ENCODE data around the gene PROB1. TPM values are rescaled to one million over a fixed set of nuclear protein-coding genes. Genes with fewer than 3 reads are reported as not detected.

Gene PROB1
- total RNA-seq, 4 donors from 2014 or later, result 0.25 to 0.47 (median 0.33) TPM

GRCh38 chr5:139435676-139436075 is 40.8 kb upstream of the PROB1 start:
- TF ChIP-seq CTCF (IDR thresholded peaks at IDR 0.05) (no peak), POLR2A (IDR thresholded peaks at IDR 0.05) (no peak)
- WGBS, 2 donors, result 97 to 98% methylated on average over 3 of the region's 3 CpGs
- H3K4me3 ChIP-seq (ENCODE audit: low read depth, poor library complexity, severe bottlenecking), result no peak overlapping the region
- intact Hi-C loops (cut with DNase I; ENCODE audit: low total_unique reads), result no loop called here
- peak in 1 of 2 donors; percentile 60 for DNase-seq (ENCODE audit: low spot score in 2 of 2)

GRCh38 chr5:139431706-139432105 is 36.8 kb upstream of the PROB1 start:
- no peak overlapping the region for H3K4me3 ChIP-seq (ENCODE audit: low read depth, poor library complexity, severe bottlenecking)
- intact Hi-C loops (cut with DNase I; ENCODE audit: low total_unique reads), result no loop called here
- WGBS, 2 donors, result 90 to 91% methylated on average over 1 of the region's 1 CpG
- TF ChIP-seq POLR2A (IDR thresholded peaks at IDR 0.05), result no peak
- no peak for TF ChIP-seq CTCF (IDR thresholded peaks at IDR 0.05)
- DNase-seq (ENCODE audit: low spot score in 2 of 2), result no peak

- 84 to 87% methylated on average over 2 of the region's 2 CpGs for WGBS, 2 donors
- TF ChIP-seq CTCF (IDR thresholded peaks at IDR 0.05) (no peak), POLR2A (IDR thresholded peaks at IDR 0.05) (no peak)
- intact Hi-C loops (cut with DNase I; ENCODE audit: low total_unique reads), result no loop called here
- DNase-seq (ENCODE audit: low spot score in 2 of 2), result no peak
- no peak overlapping the region for H3K4me3 ChIP-seq (ENCODE audit: low read depth, poor library complexity, severe bottlenecking)
Observed at GRCh38 chr5:139430015-139430414, 35.1 kb upstream of the PROB1 start.

- no peak overlapping the region for H3K4me3 ChIP-seq (ENCODE audit: low read depth, poor library complexity, severe bottlenecking)
- DNase-seq (ENCODE audit: low spot score in 2 of 2), result peak in 1 of 2 donors; percentile 61
- 82 to 87% methylated on average over 8 of the region's 8 CpGs for WGBS, 2 donors
- TF ChIP-seq POLR2A (IDR thresholded peaks at IDR 0.05) (no peak), CTCF (IDR thresholded peaks at IDR 0.05) (no peak)
- intact Hi-C loops (cut with DNase I; ENCODE audit: low total_unique reads), result no loop called here
Observed at GRCh38 chr5:139426203-139426885, 31.4 kb upstream of the PROB1 start.

GRCh38 chr5:139425497-139425896 is 30.6 kb upstream of the PROB1 start:
- no peak overlapping the region for H3K4me3 ChIP-seq (ENCODE audit: low read depth, poor library complexity, severe bottlenecking)
- peak in 1 of 2 donors; percentile 2 for DNase-seq (ENCODE audit: low spot score in 2 of 2)
- intact Hi-C loops (cut with DNase I; ENCODE audit: low total_unique reads), result no loop called here
- WGBS, 2 donors, result 84 to 90% methylated on average over 5 of the region's 5 CpGs
- TF ChIP-seq CTCF (IDR thresholded peaks at IDR 0.05) (no peak), POLR2A (IDR thresholded peaks at IDR 0.05) (no peak)

Measured in lower leg skin (tissue), 4 donors.